AG04449 (cell line): ENCODE measurements around the gene SNX30.

Experiments
- CTCF ChIA-PET: fragments of 350-600 bp; formaldehyde crosslinking; extraction: SDS; loops from one replicate; lab custom pipeline; 2021; ENCODE audit warnings: antibody characterized with exemption; lab: Yijun Ruan, JAX
- POLR2A ChIA-PET: fragments of 400-600, 350-600 bp; formaldehyde crosslinking; extraction: SDS; loops from one replicate; lab custom pipeline; 2020; ENCODE audit warnings: antibody characterized with exemption, inconsistent platforms; lab: Yijun Ruan, JAX
- DNase-seq: peaks from one replicate; pipeline ENCODE4 v3.0.0-alpha.2; 2010; ENCODE audit warnings: low read depth, low spot score
- H3K4me3 ChIP-seq: 2 replicates; pipeline ENCODE4 v1.5.1; 2011; ENCODE audit warnings: low read depth, mild to moderate bottlenecking, control low read depth, low read length
- TF ChIP-seq, protein P1 (sequence below): IDR thresholded peaks from one replicate; pipeline ENCODE4 v1.5.1; 2011; ENCODE audit warnings: mild to moderate bottlenecking, moderate library complexity, low read length, control low read depth, inconsistent platforms; ENCODE audit not compliant: insufficient read depth; ENCODE audit errors: missing control alignments

Gene SNX30

DNA sequence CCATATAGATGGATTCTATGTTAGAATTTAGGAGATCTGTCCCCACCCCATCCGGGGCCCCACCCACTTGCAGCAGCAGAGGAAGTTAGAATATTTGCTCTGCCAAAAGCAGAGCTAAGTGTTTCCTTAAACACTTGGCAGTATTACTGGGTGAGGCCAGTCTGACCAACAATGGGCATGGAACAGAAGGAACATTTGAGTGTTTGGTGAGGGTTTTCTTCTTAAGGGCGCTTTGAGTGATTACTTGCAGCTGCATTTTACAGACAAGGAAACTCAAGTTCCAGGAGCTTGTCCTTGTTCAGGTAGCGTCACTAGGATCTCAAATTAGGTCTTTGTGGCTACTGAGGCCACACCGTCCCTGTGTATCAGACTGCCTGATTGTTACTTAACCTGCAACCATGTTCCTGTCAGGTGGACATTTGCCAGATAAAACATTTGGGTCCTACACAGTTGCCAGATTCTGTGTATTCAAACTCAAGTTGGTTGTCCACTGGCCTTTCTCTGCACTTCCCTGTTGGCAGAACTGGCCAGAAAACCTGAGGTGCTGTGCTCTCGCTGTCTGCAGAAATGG is 80.8 kb downstream of the SNX30 start:
- CTCF ChIA-PET = interaction anchor here (1.1 to 6.5 kb wide), 5 partner anchors 9 to 72 kb away, joined by 3 to 40 read pairs (median 8); no protein-coding TSS in a partner anchor
- POLR2A ChIA-PET = no interaction called here
- no peak for DNase-seq
- TF ChIP-seq, protein P1, sequence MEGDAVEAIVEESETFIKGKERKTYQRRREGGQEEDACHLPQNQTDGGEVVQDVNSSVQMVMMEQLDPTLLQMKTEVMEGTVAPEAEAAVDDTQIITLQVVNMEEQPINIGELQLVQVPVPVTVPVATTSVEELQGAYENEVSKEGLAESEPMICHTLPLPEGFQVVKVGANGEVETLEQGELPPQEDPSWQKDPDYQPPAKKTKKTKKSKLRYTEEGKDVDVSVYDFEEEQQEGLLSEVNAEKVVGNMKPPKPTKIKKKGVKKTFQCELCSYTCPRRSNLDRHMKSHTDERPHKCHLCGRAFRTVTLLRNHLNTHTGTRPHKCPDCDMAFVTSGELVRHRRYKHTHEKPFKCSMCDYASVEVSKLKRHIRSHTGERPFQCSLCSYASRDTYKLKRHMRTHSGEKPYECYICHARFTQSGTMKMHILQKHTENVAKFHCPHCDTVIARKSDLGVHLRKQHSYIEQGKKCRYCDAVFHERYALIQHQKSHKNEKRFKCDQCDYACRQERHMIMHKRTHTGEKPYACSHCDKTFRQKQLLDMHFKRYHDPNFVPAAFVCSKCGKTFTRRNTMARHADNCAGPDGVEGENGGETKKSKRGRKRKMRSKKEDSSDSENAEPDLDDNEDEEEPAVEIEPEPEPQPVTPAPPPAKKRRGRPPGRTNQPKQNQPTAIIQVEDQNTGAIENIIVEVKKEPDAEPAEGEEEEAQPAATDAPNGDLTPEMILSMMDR = no peak
- H3K4me3 ChIP-seq = no peak overlapping the region

DNA sequence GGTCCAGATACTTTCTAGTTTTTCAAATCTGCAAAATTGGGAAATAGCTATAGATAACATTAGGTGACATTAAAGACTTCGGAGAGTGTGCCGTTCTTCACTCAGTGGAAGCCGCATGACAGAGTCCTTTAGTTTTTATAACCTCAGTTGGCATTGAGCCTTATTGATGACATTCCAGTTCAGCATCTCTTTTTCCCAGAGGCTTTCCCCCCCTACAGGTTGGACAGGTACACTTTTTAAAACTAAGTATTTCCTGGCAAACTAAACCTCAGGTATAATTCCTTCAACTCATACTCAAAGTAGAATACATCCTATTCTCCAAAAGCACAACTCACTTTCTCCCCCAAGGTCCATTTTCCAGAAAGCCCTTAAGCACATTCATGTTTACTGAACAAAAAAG is 81.4 kb downstream of the SNX30 start:
- TF ChIP-seq, protein P1 = no peak
- POLR2A ChIA-PET = no interaction called here
- H3K4me3 ChIP-seq = no peak overlapping the region
- CTCF ChIA-PET = interaction anchor here (1.1 to 6.5 kb wide), 5 partner anchors 8 to 71 kb away, joined by 3 to 40 read pairs (median 8); no protein-coding TSS in a partner anchor
- DNase-seq = no peak

DNA sequence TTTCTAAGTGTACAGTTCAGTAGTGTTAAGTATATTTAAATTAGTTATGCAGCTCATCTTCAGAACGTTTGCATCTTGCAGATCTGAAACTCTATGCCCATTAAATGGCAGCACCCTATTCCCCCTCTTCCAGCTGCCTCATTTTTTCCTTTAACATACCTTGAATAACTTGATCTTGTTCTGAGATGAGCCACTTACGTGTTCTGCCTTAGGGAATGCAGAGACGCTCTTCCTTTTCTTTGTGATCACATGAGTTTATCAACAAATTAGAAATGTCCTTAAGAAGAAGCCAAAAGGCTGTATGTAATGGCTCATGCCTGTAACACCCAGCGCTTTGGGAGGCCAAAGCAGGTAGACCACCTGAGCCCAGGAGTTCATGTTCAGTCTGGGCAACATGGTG is 82.5 kb downstream of the SNX30 start:
- no peak overlapping the region for H3K4me3 ChIP-seq
- ChIA-PET CTCF (interaction anchor here (0.6 to 6.5 kb wide), 4 partner anchors 9 to 70 kb away, joined by 3 to 40 read pairs (median 6); no protein-coding TSS in a partner anchor), POLR2A (interaction anchor here (0.5 kb wide), 1 partner anchor 11 kb away, joined by 5 read pairs; no protein-coding TSS in a partner anchor)
- no peak for DNase-seq
- TF ChIP-seq, protein P1 = no peak

DNA sequence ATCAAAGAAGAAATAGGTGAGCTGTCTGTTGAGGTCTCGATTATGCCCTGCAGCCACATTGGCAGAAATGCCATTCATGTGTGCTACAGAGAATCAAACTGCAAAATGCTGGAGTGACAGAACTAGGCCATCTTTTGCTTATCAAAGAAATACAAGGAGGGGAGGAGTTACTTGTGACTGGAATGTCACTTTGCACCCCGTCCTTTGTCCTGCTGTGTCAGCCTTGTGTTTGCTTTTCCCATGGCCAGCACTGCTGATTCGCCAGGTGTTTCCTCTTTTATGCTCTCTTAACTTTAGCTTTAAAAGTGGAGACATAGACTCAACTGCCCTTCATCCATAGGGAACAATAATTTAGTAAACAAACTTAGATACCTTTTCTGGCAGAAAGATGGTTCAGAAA is 85.8 kb downstream of the SNX30 start:
- TF ChIP-seq, protein P1 = no peak
- CTCF ChIA-PET = interaction anchor here (0.7 to 6.5 kb wide), 4 partner anchors 9 to 67 kb away, joined by 3 to 40 read pairs (median 16); no protein-coding TSS in a partner anchor
- no peak overlapping the region for H3K4me3 ChIP-seq
- DNase-seq = no peak
- POLR2A ChIA-PET = no interaction called here

DNA sequence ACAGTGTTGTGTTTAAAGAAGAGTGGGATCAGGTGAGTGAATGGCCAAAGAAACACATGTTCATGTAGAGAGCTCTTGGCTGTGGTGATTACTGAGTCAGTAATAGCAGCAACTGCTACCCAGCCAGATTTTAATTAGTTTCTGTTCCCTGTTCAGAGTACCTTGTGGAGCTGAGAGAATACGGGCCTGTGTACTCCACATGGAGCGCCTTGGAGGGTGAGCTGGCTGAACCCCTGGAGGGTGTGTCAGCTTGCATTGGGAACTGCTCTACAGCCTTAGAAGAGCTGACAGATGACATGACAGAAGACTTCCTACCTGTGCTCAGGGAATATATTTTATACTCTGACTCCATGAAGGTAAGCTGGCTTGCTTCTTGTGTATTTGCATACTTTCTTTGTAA is 87.8 kb downstream of the SNX30 start:
- DNase-seq = no peak
- ChIA-PET POLR2A (no interaction called here), CTCF (interaction anchor here (0.6 to 9.4 kb wide), 3 partner anchors 11 to 66 kb away, joined by 3 to 264 read pairs (median 4); no protein-coding TSS in a partner anchor)
- TF ChIP-seq, protein P1 = no peak
- no peak overlapping the region for H3K4me3 ChIP-seq

DNA sequence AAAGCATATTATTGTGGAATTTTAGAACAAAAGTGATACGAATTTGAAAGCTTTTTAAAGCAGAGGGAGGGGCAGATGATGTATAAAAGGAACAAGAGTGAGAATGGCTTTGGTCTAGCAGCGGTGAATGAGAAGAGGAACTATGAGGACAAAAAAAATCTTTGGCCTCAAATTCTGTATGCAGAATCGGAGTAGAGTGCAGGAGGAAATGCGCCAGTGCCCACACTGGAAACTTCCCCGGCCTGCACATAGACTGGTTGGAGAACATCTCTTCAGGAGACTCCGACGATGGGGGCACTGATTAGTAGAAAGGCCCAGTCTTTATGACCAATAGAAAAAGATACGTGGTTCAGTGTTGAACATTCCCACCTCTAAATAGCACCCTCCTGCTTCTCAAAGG is 88.8 kb downstream of the SNX30 start:
- TF ChIP-seq, protein P1 = no peak

More for the DNA sequence above, 88.8 kb downstream of the SNX30 start:
- CTCF ChIA-PET = interaction anchor here (1.6 to 9.4 kb wide), 2 partner anchors 19 to 65 kb away, joined by 3 to 264 read pairs; no protein-coding TSS in a partner anchor
- POLR2A ChIA-PET = no interaction called here
- no peak overlapping the region for H3K4me3 ChIP-seq
- DNase-seq = no peak
